ENCODE measurements around the gene OR6C76.
"Not testable (repeated sequence)": the region's sequence is repeated elsewhere in the genome, so short reads cannot be mapped to it uniquely, and the experiment has no call there.

- TF ChIP-seq POLR2AphosphoS5, POLR2A, SPI1 (IDR thresholded peaks at IDR 0.05; ENCODE audit: low read depth, low read length): not testable (repeated sequence)
These were observed 16.9 kb upstream of the OR6C76 start for GRCh38 chr12:55409133-55409532.
